Activated T-helper 9 cell treated with anti-CD3 and anti-CD28 coated beads, Interleukin-2, amount 50 U/mL, for 16 hours (primary cell): Measurements from ENCODE around the gene DENND2C.
"Not testable (repeated sequence)": the region's sequence is repeated elsewhere in the genome, so short reads cannot be mapped to it uniquely, and the experiment has no call there.

Experiments used
- DNase-seq: peaks from one replicate; pipeline ENCODE4 v3.0.0-alpha.2; 2020; ENCODE audit warnings: low read depth

DENND2C gene

GRCh38 chr1:114609026-114609425, 60.8 kb downstream of the DENND2C start:
- DNase-seq = no peak

- DNase-seq = no peak
Observed at GRCh38 chr1:114607223-114607622, 62.6 kb downstream of the DENND2C start.

- no peak for DNase-seq
Observed at GRCh38 chr1:114597949-114598348, 71.9 kb downstream of the DENND2C start.

GRCh38 chr1:114595602-114596001, 74.2 kb downstream of the DENND2C start:
- no peak for DNase-seq

- DNase-seq = no peak
Observed at GRCh38 chr1:114594046-114594445, 75.8 kb downstream of the DENND2C start.

GRCh38 chr1:114589122-114589521, 80.7 kb downstream of the DENND2C start:
- no peak for DNase-seq

- no peak for DNase-seq
Observed at GRCh38 chr1:114588196-114588689, 81.6 kb downstream of the DENND2C start.

- no peak for DNase-seq
Observed at GRCh38 chr1:114587203-114587991, 82.5 kb downstream of the DENND2C start.

- DNase-seq = no peak
Observed at GRCh38 chr1:114586513-114587047, 83.3 kb downstream of the DENND2C start.

- DNase-seq = no peak
Observed at GRCh38 chr1:114585231-114585630, 84.6 kb downstream of the DENND2C start.

- DNase-seq = peak; percentile 88
Observed at GRCh38 chr1:114581335-114582287, 88.2 kb downstream of the DENND2C start, which contains the start of gene BCAS2. Gene BCAS2, minus strand, starts transcription at chr1:114581615. Its CDS starts 24 bp downstream, at chr1:114581591.

GRCh38 chr1:114574365-114574764, 95.5 kb downstream of the DENND2C start:
- no peak for DNase-seq

- no peak for DNase-seq
Observed at GRCh38 chr1:114564141-114564540, 105.7 kb downstream of the DENND2C start.

- not testable (repeated sequence) for DNase-seq
Observed at GRCh38 chr1:114562978-114563510, 106.8 kb downstream of the DENND2C start.

- DNase-seq = no peak
Observed at GRCh38 chr1:114561333-114561732, 108.5 kb downstream of the DENND2C start.

GRCh38 chr1:114559356-114559755, 110.5 kb downstream of the DENND2C start:
- DNase-seq = no peak

GRCh38 chr1:114558544-114558943, 111.3 kb downstream of the DENND2C start:
- DNase-seq = no peak

- no peak for DNase-seq
Observed at GRCh38 chr1:114554577-114554976, 115.3 kb downstream of the DENND2C start.

- DNase-seq = no peak
Observed at GRCh38 chr1:114552106-114552639, 117.7 kb downstream of the DENND2C start.

GRCh38 chr1:114551400-114551799, 118.4 kb downstream of the DENND2C start:
- DNase-seq = no peak

GRCh38 chr1:114550336-114550735, 119.5 kb downstream of the DENND2C start:
- DNase-seq = no peak

GRCh38 chr1:114549137-114549536, 120.7 kb downstream of the DENND2C start:
- DNase-seq = no peak
